SH-SY5Y (cell line): ENCODE measurements around the gene ITPR1.

Experiments
- GATA2 ChIP-seq: IDR thresholded peaks from 2 replicates; pipeline ENCODE4 v1.6.1; 2011; ENCODE audit warnings: mild to moderate bottlenecking, low read depth, low read length
- GATA3 ChIP-seq: IDR thresholded peaks from 2 replicates; pipeline ENCODE4 v1.6.1; 2011; ENCODE audit warnings: low read depth, mild to moderate bottlenecking, low read length, moderate library complexity

- no peak for TF ChIP-seq GATA2
- no peak for TF ChIP-seq GATA3
Measured at GRCh38 chr3:4744405-4745234, 251.5 kb downstream of the ITPR1 start.
